Fibroblast of pulmonary artery (primary cell): ENCODE data around the gene RALGPS2.

Experiments used
- DNase-seq: peaks from one replicate; pipeline ENCODE4 v3.0.0-alpha.2; 2010; ENCODE audit warnings: low read depth
- H3K4me3 ChIP-seq: replicated peaks from 2 replicates; pipeline ENCODE4 v1.5.1; 2011; ENCODE audit warnings: low read depth, mild to moderate bottlenecking, control low read depth, low read length, moderate library complexity
- CTCF ChIP-seq: IDR thresholded peaks from 2 replicates; pipeline ENCODE4 v1.5.1; 2011; ENCODE audit warnings: mild to moderate bottlenecking, control low read depth, low read length, inconsistent platforms; ENCODE audit errors: missing control alignments

The RALGPS2 gene

GRCh38 chr1:178768423-178768822, 43.4 kb downstream of the RALGPS2 start:
- H3K4me3 ChIP-seq, result no peak overlapping the region
- DNase-seq, result peak; percentile 50

GRCh38 chr1:178772952-178773351, 47.9 kb downstream of the RALGPS2 start:
- no peak overlapping the region for H3K4me3 ChIP-seq
- TF ChIP-seq CTCF, result no peak
- DNase-seq, result no peak

More at GRCh38 chr1:178768423-178768822, 43.4 kb downstream of the RALGPS2 start:
- peak; percentile 77 for TF ChIP-seq CTCF

- no peak overlapping the region for H3K4me3 ChIP-seq
- TF ChIP-seq CTCF, result peak; percentile 25
- DNase-seq, result peak; percentile 61
Measured at GRCh38 chr1:178774263-178774662, 49.2 kb downstream of the RALGPS2 start.

GRCh38 chr1:178776553-178776952, 51.5 kb downstream of the RALGPS2 start:
- DNase-seq, result no peak
- no peak overlapping the region for H3K4me3 ChIP-seq
- TF ChIP-seq CTCF, result no peak

GRCh38 chr1:178781533-178782330, 56.7 kb downstream of the RALGPS2 start:
- no peak for TF ChIP-seq CTCF
- no peak overlapping the region for H3K4me3 ChIP-seq
- no peak for DNase-seq

GRCh38 chr1:178784131-178784536, 59.1 kb downstream of the RALGPS2 start:
- no peak overlapping the region for H3K4me3 ChIP-seq
- DNase-seq, result no peak
- TF ChIP-seq CTCF, result no peak

- H3K4me3 ChIP-seq, result no peak overlapping the region
- no peak for DNase-seq
- TF ChIP-seq CTCF, result no peak
Measured at GRCh38 chr1:178792394-178792793, 67.3 kb downstream of the RALGPS2 start.
